ENCODE measurements around the gene NOS2. TPM values are rescaled to one million over a fixed set of nuclear protein-coding genes. Genes with fewer than 3 reads are reported as not detected.
"Not testable (repeated sequence)": the region's sequence is repeated elsewhere in the genome, so short reads cannot be mapped to it uniquely, and the experiment has no call there.

NOS2 gene
- 10 to 100 TPM; 11.6 to 48.3 TPM for total RNA-seq
- long read RNA-seq, full-length matches to known transcripts, result 1 of 47 reads
- long read RNA-seq, partial matches to known transcripts, result 39 of 47 reads
- long read RNA-seq, other reads (novel, unspliced or antisense), result 7 of 47 reads

DNA sequence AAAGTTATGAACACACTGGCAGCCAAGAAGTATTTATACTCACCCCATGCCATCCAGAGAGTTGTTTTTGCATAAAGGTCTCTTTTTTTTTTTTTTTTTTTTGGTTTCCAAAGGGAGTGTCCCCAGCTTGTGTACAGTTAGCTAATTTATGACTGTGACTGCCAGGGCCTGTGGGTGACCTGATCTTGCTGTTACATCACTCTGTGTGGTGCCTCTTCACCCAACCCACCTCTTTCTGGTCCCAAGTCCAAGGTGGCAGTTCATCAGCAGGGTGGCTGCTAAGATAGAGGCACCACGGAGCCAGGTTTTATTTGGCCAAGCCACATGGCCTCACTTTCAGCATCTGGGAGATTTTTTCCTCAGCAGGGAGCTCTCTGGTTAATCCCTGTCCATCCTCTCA is at the start of gene NOS2:
NOS2 (minus strand) TSS at position 8 of the 400 bp plus-strand sequence. CDS start 1,720 bp downstream, outside the sequence.
- DNase-seq, result peak in 1 of 2 donors; percentile 74
- intact Hi-C loops (cut with DNase I, micrococcal nuclease), result loop anchor here in 1 of 2 donors (10.0 kb wide), 1 partner anchor 454 kb away; no protein-coding TSS in a partner anchor
- peak; percentile 66 for ATAC-seq

DNA sequence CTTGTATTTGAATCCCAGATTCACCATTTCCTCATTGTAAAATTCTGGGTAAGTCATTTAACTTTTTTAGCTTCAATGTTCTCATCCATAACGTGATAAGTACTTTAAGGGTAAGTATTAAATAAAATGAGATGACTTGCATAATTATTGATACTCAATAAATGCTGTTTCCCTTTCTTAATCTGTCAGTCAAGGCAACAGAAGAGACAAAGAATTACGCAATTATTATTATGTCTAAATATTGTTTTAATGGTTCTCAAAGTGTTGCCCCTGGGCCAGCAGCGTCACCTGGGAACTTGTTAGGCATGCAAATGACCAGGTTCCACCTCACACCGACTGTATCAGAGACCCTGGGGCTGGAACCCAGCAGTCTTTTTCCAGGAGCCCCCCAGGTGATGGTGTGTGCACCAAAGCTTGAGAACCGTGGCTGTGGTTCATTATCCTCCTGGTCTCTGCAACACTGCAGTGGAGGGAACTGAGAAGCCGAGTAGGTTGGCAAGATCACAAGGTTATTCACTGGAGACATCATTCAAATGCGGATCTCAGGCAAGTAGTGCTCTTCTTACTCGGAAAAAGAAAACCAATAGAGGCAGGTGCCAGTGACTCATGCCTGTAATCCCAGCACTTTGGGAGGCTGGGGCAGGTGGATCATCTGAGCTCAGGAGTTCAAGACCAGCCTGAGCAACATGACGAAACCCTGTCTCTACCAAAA is 49.3 kb upstream of the NOS2 start:
- ATAC-seq (no peak), DNase-seq (no peak)
- intact Hi-C loops (cut with DNase I, micrococcal nuclease), result no loop called here

GRCh38 chr17:27848931-27849330 is 48.6 kb upstream of the NOS2 start:
- no peak for ATAC-seq

GRCh38 chr17:27846808-27847307 is 46.5 kb upstream of the NOS2 start:
- ATAC-seq; intact Hi-C loops (cut with DNase I, micrococcal nuclease): not testable (repeated sequence)

More at GRCh38 chr17:27848931-27849330, 48.6 kb upstream of the NOS2 start:
- DNase-seq, result peak in 1 of 2 donors; percentile 59
- intact Hi-C loops (cut with DNase I, micrococcal nuclease), result no loop called here

DNA sequence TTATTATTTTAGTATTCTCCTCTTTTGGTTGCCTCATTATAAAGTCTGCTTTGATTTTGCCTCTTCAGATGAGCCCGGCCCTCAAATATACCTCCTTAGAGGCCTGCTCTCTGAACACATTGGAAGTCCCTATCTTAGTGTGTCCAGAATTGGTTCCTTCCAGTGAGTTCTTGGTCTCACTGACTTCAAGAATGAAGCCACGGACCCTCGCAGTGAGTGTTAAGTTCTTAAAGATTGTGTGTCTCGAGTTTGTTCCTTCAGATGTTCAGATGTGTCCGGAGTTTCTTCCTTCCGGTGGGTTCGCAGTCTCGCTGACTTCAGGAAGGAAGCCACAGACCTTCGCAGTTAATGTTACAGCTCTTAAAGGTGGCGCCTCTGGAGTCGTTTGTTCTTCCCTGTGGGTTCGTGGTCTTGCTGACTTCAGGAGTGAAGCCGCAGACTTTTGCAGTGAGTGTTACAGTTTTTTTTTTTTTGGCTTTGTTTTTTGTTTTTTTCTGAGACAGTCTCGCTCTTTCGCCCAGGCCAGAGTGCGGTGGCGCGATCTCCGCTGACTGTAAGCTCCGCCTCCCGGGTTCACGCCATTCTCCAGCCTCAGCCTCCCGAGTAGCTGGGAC is 45.8 kb upstream of the NOS2 start:
- intact Hi-C loops (cut with DNase I, micrococcal nuclease), result no loop called here
- DNase-seq, result no peak
- ATAC-seq, result no peak

More at GRCh38 chr17:27846808-27847307, 46.5 kb upstream of the NOS2 start:
- not testable (repeated sequence) for DNase-seq

- ATAC-seq, result peak; percentile 86
- no peak for DNase-seq
- intact Hi-C loops (cut with DNase I, micrococcal nuclease), result no loop called here
Observed at GRCh38 chr17:27845264-27846041, 45.1 kb upstream of the NOS2 start.

GRCh38 chr17:27840688-27841087 is 40.4 kb upstream of the NOS2 start:
- ATAC-seq (no peak), DNase-seq (no peak)
- intact Hi-C loops (cut with DNase I, micrococcal nuclease), result no loop called here

- DNase-seq; ATAC-seq; intact Hi-C loops (cut with DNase I, micrococcal nuclease): not testable (repeated sequence)
Observed at GRCh38 chr17:27840406-27840678, 40.0 kb upstream of the NOS2 start.

DNA sequence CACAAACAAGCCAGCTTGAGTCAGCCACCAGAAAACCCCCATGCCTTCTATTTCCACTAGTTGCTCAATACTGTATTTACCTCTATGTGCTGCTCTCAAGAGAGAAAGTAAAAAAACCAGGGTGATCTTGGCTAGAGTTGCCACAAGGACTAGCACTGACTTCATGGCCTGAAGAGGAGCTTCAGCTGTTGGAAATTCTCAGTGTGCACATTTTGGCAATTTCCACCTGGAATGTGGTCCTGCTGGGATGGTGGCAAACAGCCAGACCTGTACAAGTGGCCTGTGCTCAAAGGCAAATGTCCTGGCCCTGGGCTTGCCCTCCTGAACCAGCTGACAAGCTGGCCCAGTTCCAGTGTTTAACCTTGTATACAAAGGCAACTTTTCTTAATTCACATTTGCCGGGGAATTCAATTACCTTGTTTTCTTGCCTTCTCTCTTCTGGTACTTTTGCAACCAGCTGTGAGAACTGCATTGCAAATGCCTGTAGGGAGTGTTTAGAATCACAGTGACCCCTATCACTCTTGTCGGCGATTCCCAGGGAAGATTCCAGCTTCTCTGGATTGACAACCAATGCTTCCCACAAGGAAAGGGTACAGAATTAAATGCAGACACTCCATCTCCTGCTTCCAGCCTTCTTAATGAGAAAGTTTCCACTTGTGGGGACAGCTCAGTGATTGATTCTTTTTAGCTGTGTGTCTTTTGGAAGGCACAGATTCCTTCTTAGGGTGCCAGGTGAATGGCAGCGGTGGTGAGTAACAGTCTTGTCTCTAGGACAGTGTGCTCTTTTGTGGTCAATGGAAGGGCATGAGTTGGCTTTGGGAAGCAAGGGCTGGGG is 39.5 kb upstream of the NOS2 start:
- peak; percentile 53 for ATAC-seq
- intact Hi-C loops (cut with DNase I, micrococcal nuclease); DNase-seq: not testable (repeated sequence)

DNA sequence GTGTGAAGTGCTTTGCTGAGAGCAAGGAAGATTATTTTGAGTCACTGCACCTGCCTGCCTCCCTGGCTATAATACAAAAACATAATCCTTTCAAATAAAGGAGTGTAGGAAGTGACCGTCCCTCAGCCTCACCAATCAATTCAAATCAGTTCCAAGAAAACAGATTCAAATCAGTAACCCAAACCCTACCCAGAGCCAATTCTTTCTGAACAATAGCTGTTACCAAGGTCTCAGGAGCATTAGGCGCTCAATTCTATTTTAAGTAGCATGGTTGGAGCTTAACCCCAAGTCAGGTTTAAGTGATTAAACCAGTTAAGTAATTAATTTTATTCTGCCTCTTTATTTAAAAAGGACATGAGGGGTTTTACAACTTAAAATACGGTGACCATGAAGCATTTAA is 38.3 kb upstream of the NOS2 start:
- intact Hi-C loops (cut with DNase I, micrococcal nuclease); DNase-seq: not testable (repeated sequence)
- peak; percentile 34 for ATAC-seq

DNA sequence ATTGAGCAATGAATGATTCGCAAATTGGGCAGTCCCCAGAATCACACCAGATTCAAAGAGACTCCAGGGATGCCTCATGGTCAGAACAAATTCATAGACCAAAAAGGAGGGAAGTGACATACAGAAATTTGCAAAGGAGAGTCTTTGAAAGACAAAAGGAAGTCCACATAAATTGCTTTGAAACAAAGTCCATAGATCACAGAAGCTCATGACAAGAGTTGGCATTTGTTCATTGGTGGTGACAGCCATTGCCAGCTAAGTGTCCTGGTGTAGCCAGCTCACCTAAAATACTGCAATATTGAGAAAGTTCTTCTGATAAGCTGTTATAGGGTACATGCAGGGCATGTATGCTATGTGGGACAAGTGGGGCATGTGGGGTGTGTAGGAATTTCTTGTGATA is 37.4 kb upstream of the NOS2 start:
- ATAC-seq, result peak; percentile 85
- intact Hi-C loops (cut with DNase I, micrococcal nuclease); DNase-seq: not testable (repeated sequence)

DNA sequence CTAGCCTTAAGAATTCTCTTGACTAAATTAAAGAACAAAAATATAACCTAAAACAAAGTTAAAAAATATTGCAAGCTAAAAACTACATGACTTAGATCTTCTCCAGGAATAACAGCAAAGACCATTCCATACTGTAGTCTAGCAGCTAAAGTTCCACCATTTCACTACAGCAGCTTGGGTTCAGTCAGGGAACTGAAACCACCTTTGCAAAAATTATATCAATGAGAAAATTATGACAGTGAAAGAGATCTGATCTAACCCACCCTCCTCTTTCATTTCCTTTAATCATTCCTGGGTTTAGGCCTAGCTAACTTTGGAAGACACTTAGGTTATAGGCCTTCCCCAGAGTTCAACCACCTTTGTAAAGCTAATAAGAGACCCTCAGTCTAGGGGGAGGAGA is 36.3 kb upstream of the NOS2 start:
- ATAC-seq, result no peak
- intact Hi-C loops (cut with DNase I, micrococcal nuclease), result no loop called here

DNA sequence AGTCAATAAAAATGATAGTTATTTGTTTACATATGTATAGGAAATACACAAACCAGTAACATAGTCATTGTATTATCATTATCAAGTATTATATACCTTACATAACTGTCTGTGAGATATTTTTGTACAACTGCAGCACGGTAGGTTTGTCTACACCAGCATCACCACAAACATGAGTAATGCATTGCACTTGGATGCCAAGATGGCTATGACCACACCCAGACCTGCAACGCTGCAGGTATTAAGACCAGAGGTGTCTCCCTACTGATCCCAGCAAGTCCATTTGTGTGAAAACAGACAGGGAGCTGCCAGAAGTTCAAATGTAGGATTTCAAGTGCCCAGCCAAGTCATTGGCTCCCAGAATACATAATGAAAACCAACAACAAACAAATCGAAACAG is 34.2 kb upstream of the NOS2 start:
- ATAC-seq, result no peak
- no peak for DNase-seq
- intact Hi-C loops (cut with DNase I, micrococcal nuclease), result no loop called here

More for the DNA sequence above, 36.3 kb upstream of the NOS2 start:
- DNase-seq, result no peak

- intact Hi-C loops (cut with DNase I, micrococcal nuclease), result no loop called here
- DNase-seq, result no peak
- ATAC-seq, result no peak
Observed at GRCh38 chr17:27832831-27833230, 32.5 kb upstream of the NOS2 start.

DNA sequence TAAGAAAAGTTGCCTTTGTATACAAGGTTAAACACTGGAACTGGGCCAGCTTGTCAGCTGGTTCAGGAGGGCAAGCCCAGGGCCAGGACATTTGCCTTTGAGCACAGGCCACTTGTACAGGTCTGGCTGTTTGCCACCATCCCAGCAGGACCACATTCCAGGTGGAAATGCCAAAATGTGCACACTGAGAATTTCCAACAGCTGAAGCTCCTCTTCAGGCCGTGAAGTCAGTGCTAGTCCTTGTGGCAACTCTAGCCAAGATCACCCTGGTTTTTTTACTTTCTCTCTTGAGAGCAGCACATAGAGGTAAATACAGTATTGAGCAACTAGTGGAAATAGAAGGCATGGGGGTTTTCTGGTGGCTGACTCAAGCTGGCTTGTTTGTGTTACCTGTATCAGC is 29.6 kb upstream of the NOS2 start:
- ATAC-seq, result peak; percentile 59
- intact Hi-C loops (cut with DNase I, micrococcal nuclease); DNase-seq: not testable (repeated sequence)

DNA sequence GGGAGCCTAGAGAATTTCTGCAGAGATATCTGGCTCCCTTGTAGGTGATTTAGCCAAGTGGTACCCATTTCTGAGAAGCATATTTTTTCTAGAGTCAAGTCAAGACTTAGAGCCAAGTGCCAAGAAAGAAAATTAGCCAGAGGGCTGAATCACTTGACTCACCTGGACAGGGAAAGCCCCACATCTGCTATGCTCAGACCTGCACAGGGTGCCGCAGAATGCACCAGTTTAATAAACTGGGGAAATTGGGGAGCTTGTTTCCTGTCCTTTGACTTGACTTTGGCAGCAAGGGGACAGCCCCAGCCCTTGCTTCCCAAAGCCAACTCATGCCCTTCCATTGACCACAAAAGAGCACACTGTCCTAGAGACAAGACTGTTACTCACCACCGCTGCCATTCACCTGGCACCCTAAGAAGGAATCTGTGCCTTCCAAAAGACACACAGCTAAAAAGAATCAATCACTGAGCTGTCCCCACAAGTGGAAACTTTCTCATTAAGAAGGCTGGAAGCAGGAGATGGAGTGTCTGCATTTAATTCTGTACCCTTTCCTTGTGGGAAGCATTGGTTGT is 28.9 kb upstream of the NOS2 start:
- ATAC-seq; intact Hi-C loops (cut with DNase I, micrococcal nuclease); DNase-seq: not testable (repeated sequence)

DNA sequence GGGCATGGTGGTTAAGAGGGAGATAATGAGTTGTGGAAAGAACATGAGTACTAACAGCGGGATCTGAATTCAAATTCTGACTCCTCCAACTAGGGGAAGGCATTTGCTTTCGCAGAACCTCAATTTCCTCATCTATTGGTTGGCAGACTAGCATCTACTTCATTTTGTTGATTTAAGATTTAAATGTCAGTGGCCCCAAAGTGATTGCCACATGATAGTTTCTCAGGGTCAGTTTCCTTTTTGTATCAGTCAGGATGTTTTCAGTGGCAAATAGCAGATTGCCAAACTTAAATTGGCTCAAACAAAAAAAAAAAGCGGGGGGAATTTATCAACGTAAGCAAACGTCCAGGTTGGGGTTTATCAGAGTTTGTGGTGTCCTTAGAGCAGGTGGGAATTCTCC is 25.1 kb upstream of the NOS2 start:
- intact Hi-C loops (cut with DNase I, micrococcal nuclease), result no loop called here
- DNase-seq (no peak), ATAC-seq (no peak)

DNA sequence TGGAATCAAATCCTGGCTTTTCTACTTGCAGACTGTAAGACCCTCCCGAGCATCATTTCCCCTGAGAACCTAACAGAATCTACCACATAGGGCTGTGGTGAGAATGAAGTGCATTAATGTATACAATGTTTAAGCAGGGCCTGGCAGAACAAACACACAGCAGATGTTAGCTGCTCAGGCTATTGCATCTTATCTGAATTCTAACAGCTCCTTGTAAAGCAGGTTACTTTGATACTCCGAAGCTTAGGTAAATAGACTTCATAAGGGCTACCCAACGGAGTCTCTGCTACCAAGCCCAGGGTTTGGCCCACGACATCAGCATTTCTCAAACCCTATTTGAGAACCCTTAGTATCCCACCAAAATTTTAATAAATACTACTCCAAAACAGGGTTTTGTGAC is 24.4 kb upstream of the NOS2 start:
- ATAC-seq (peak; percentile 95), DNase-seq (no peak)

More for the DNA sequence above, 24.4 kb upstream of the NOS2 start:
- intact Hi-C loops (cut with DNase I, micrococcal nuclease), result no loop called here
